NCI-H128 (cell line): Measurements from ENCODE around the gene ANKRD62.

ENCODE experiments used
- DNase-seq: peaks from one replicate; lab custom pipeline; 2025; ENCODE audit not compliant: unreplicated experiment; lab: John Stamatoyannopoulos, UW

ANKRD62 gene

DNA sequence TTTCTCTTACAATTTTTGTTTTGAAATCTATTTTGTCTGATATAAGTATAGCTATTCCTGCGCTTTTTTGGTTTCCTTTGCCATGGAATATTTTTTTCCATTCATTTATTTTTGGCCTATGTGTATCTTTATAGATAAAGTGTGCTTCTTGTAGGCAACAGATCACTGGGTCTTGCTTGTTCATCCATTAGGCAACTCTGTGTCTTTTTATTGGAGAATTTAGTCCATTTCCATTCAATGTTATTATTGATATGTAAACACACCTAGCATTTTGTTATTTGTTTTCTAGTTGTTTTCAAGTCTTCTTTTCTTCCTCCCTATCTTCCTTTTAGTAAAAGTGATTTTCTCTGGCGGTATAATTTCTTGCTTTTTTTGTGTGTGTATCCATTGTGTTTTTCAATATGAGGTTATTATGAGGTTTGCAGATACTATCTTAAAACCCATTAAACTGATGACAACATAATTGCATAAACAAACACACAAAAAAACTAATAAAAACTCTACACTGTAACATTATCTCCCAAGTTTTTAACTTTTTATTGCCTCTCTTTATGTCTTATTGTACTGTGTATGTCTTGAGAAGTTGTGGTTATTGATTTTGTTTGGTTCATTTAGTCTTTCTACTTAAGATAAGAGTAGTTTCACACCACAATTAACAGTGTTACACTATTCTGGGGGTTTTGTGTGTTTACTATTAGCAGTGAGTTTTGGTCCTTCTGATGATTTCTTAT is 71.6 kb downstream of the ANKRD62 start:
- no peak for DNase-seq
